H1 (cell line): ENCODE results near the gene ADAMTS3. TPM values are rescaled to one million over a fixed set of nuclear protein-coding genes. Genes with fewer than 3 reads are reported as not detected.

ENCODE experiments used
- CTCF ChIA-PET: fragments of 300-600 bp; sonication (Branson Sonifier 250); formaldehyde crosslinking; loops from one replicate; lab custom pipeline; 2021; ENCODE audit not compliant: partially characterized antibody; lab: Charles Lee
- POLR2A ChIA-PET: fragments of 300-600 bp; sonication (Branson Sonifier 250); formaldehyde crosslinking; loops from one replicate; lab custom pipeline; 2021; ENCODE audit warnings: inconsistent platforms; ENCODE audit not compliant: partially characterized antibody; lab: Charles Lee
- DNase-seq, 2 experiments: peaks; one replicate each; pipeline versions ENCODE4 v3.0.0 to v3.0.0-alpha.2; 2010 to 2022; ENCODE audit warnings: low spot score in 2 of 2, low read depth in 1 of 2, mixed read lengths in 1 of 2
- FAIRE-seq: peaks from 2 replicates; lab custom pipeline; 2011; peaks lifted over from hg19 to GRCh38; lab: Jason Lieb, UNC
- H2AFZ ChIP-seq: 2 replicates; pipeline ENCODE4 v1.8.1; 2012; ENCODE audit warnings: low read length, inconsistent platforms
- H2AK5ac ChIP-seq: 2 replicates; pipeline ENCODE4 v1.6.1; 2013; ENCODE audit warnings: low read depth, low read length
- H2BK120ac ChIP-seq: replicated peaks from 2 replicates; pipeline ENCODE3; 2013; ENCODE audit warnings: low read depth, low read length, inconsistent platforms
- H2BK12ac ChIP-seq: 2 replicates; pipeline ENCODE4 v1.6.1; 2013; ENCODE audit warnings: low read depth, low read length
- H2BK15ac ChIP-seq: 2 replicates; pipeline ENCODE4 v1.6.1; 2013; ENCODE audit warnings: low read length
- H2BK20ac ChIP-seq: 2 replicates; pipeline ENCODE4 v1.6.1; 2013; ENCODE audit warnings: low read length
- H2BK5ac ChIP-seq: 2 replicates; pipeline ENCODE4 v1.6.1; 2013; ENCODE audit warnings: low read depth, low read length
- H3K14ac ChIP-seq: 2 replicates; pipeline ENCODE4 v1.6.1; 2013; ENCODE audit warnings: inconsistent platforms; ENCODE audit not compliant: insufficient read length
- H3K18ac ChIP-seq: 2 replicates; pipeline ENCODE4 v1.6.1; 2013; ENCODE audit warnings: low read length; ENCODE audit errors: extremely low read depth
- H3K23ac ChIP-seq: 2 replicates; pipeline ENCODE4 v1.6.1; 2013; ENCODE audit warnings: inconsistent platforms; ENCODE audit not compliant: insufficient read length
- H3K23me2 ChIP-seq: 2 replicates; pipeline ENCODE4 v1.6.1; 2013; ENCODE audit warnings: low read depth, low read length
- H3K27ac ChIP-seq: 2 replicates; pipeline ENCODE4 v1.6.1; 2011; ENCODE audit warnings: low read depth, low read length, inconsistent platforms
- H3K27me3 ChIP-seq, 4 experiments: replicated peaks in 1 of 4; 1 replicate in 1 of 4; 2 replicates in 3 of 4; pipeline versions ENCODE4 v1.6.1 to v1.8.1; 2011 to 2013; ENCODE audit warnings: low read length in 3 of 4, mild to moderate bottlenecking in 3 of 4, inconsistent platforms in 2 of 4, mixed read lengths in 2 of 4, moderate library complexity in 1 of 4; ENCODE audit not compliant: control insufficient read depth in 3 of 4, insufficient read depth in 3 of 4; ENCODE audit errors: extremely low read depth in 1 of 4
- H3K36me3 ChIP-seq, 4 experiments: 2 replicates each; pipeline versions ENCODE4 v1.6.1 to v1.8.1; 2011 to 2013; ENCODE audit warnings: mild to moderate bottlenecking in 4 of 4, low read length in 3 of 4, moderate library complexity in 2 of 4, control low read depth in 1 of 4, inconsistent platforms in 1 of 4; ENCODE audit not compliant: insufficient read depth in 4 of 4, control insufficient read depth in 2 of 4
- H3K4ac ChIP-seq: replicated peaks from 2 replicates; pipeline ENCODE3; 2013; ENCODE audit warnings: low read length, low read depth, mixed read lengths, inconsistent platforms; ENCODE audit not compliant: insufficient read length
- H3K4me1 ChIP-seq, 4 experiments: replicated peaks in 1 of 4; 1 replicate in 1 of 4; 2 replicates in 3 of 4; pipeline versions ENCODE4 v1.6.1 to v1.8.1; 2011 to 2013; ENCODE audit warnings: low read length in 3 of 4, inconsistent platforms in 2 of 4, mixed read lengths in 1 of 4; ENCODE audit not compliant: insufficient read depth in 4 of 4, control insufficient read depth in 3 of 4
- H3K4me2 ChIP-seq, 2 experiments: 2 replicates each; pipeline versions ENCODE4 v1.6.1 to v1.8.1; 2011 to 2013; ENCODE audit warnings: low read depth in 2 of 2, low read length in 2 of 2, control low read depth in 1 of 2, inconsistent platforms in 1 of 2, mild to moderate bottlenecking in 1 of 2; ENCODE audit not compliant: insufficient read depth in 1 of 2
- H3K4me3 ChIP-seq, 4 experiments: fragments of 200-600, 300-600 bp in 1 of 4; sonication (generic), shearing (Covaris generic), sonication (Bioruptor Twin) in 1 of 4; 2 replicates each; pipeline versions ENCODE4 v1.5.1 to v1.8.1; 2011 to 2016; ENCODE audit warnings: low read length in 4 of 4, low read depth in 3 of 4, control low read depth in 2 of 4, inconsistent platforms in 2 of 4, mild to moderate bottlenecking in 2 of 4, mixed read lengths in 1 of 4, moderate library complexity in 1 of 4; ENCODE audit not compliant: insufficient read depth in 2 of 4; ENCODE audit errors: extremely low read depth in 1 of 4
- H3K56ac ChIP-seq: replicated peaks from 2 replicates; pipeline ENCODE3; 2013; ENCODE audit warnings: low read depth, mild to moderate bottlenecking, mixed read lengths, low read length, inconsistent platforms; ENCODE audit not compliant: insufficient read length
- H3K79me1 ChIP-seq: 2 replicates; pipeline ENCODE4 v1.6.1; 2013; ENCODE audit warnings: low read depth, low read length, control low read depth
- H3K79me2 ChIP-seq, 2 experiments: 2 replicates each; pipeline versions ENCODE4 v1.6.1 to v1.8.1; 2012 to 2013; ENCODE audit warnings: low read length in 2 of 2, mild to moderate bottlenecking in 2 of 2, inconsistent platforms in 1 of 2; ENCODE audit not compliant: insufficient read depth in 2 of 2, control insufficient read depth in 1 of 2
- H3K9ac ChIP-seq, 4 experiments: replicated peaks in 1 of 4; 1 replicate in 1 of 4; 2 replicates in 3 of 4; pipeline versions ENCODE4 v1.6.1 to v1.8.1; 2011 to 2013; ENCODE audit warnings: low read depth in 3 of 4, low read length in 3 of 4, control low read depth in 2 of 4, mild to moderate bottlenecking in 2 of 4, moderate library complexity in 2 of 4, inconsistent platforms in 1 of 4; ENCODE audit errors: extremely low read depth in 1 of 4
- H3K9me3 ChIP-seq, 2 experiments: 2 replicates each; pipeline versions ENCODE4 v1.6.1 to v1.8.1; 2012 to 2013; ENCODE audit warnings: mild to moderate bottlenecking in 2 of 2, moderate library complexity in 2 of 2, control low read depth in 1 of 2, inconsistent platforms in 1 of 2, low read depth in 1 of 2, low read length in 1 of 2, mixed read lengths in 1 of 2; ENCODE audit not compliant: insufficient read depth in 2 of 2
- H4K20me1 ChIP-seq, 2 experiments: replicated peaks in 1 of 2; 2 replicates each; pipeline versions ENCODE3 to v1.8.1; 2011 to 2013; ENCODE audit warnings: inconsistent platforms in 2 of 2, low read length in 2 of 2, mild to moderate bottlenecking in 1 of 2; ENCODE audit not compliant: insufficient read depth in 2 of 2, control insufficient read depth in 1 of 2
- H4K5ac ChIP-seq: 2 replicates; pipeline ENCODE4 v1.6.1; 2013; ENCODE audit warnings: low read length, low read depth, mixed read lengths, inconsistent platforms; ENCODE audit not compliant: insufficient read length
- H4K8ac ChIP-seq: 2 replicates; pipeline ENCODE4 v1.8.0; 2013; ENCODE audit warnings: mild to moderate bottlenecking, moderate library complexity, low read length, inconsistent platforms; ENCODE audit not compliant: insufficient read depth; ENCODE audit errors: extremely low read depth
- H4K91ac ChIP-seq: replicated peaks from 2 replicates; pipeline ENCODE3; 2013; ENCODE audit warnings: low read length, mixed read lengths, inconsistent platforms; ENCODE audit not compliant: insufficient read length
- WGBS, 2 experiments: shearing (Covaris generic) in 1 of 2; methylation state at CpG; one replicate each; pipeline versions ENCODE4 v1.1.6 to v1.1.7; 2013 to 2015; ENCODE audit warnings: low lambda C conversion rate in 2 of 2, mixed read lengths in 2 of 2, inconsistent platforms in 1 of 2, low coverage in 1 of 2, missing lambda C conversion rate in 1 of 2; ENCODE audit not compliant: insufficient replicate concordance in 2 of 2, insufficient coverage in 1 of 2, insufficient read length in 1 of 2; ENCODE audit errors: extremely low coverage in 1 of 2, missing lambda C conversion rate in 1 of 2; 5-methylcytosine and 5-hydroxymethylcytosine counted together
- polyA plus RNA-seq, 7 experiments: library from polyadenylated mRNA; depleted of rRNA in 3 of 7; stranded (reverse) in 5 of 7; unstranded in 2 of 7; fragments of >200 nt in 5 of 7; fragments of 200-250 nt in 2 of 7; gene quantifications; 1 replicate in 5 of 7; 2 replicates in 1 of 7; 4 replicates in 1 of 7; pipeline versions ENCODE4 v1.2.1 to v1.2.3, GENCODE V29; 2011 to 2013; ENCODE audit warnings: missing spikeins in 2 of 7, mixed read lengths in 2 of 7
- total RNA-seq: library from RNA; stranded (reverse); fragmentation: NEBNext Ultra II Directional; extraction: Animal tissue kit (Norgen Biotek cat#: 25700); gene quantifications from 2 replicates; pipeline ENCODE4 v1.2.1, GENCODE V29; 2021

The ADAMTS3 gene
- total and polyA plus RNA-seq, 2 of the 8 experiments (the other 6 are each of a cell fraction or from before 2014, with no cell fraction given) = 1.3 to 3.4 TPM

DNA sequence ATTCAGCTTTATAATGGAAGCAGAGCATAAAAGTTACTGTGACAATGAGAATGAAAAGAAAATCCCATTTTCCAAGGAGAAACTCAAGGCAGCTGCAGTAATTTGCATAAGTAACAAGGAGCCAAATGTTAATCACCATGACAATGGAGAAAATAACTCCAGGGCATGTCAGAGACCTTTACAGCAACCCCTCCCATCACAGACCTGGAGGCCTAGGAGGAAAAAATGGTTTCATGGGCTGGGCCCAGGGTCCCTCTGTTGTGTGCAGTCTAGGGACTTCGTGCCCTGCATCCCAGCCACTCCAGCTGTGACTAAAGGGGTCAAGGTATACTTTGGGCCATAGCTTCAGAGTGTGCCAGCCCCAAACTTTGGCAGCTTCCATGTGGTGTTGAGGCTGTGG lies 313.8 kb downstream of the ADAMTS3 start:
- Histone ChIP-seq H3K14ac (no peak overlapping the region), H3K27me3 (no peaks in the 10 kb centered on the region), H4K20me1 (no peaks in the 10 kb centered on the region), H2BK120ac (no peak overlapping the region), H3K4me1 (no peaks in the 10 kb centered on the region), H2BK12ac (no peak overlapping the region), H2BK15ac (no peak overlapping the region), H3K4me2 (no peak overlapping the region), H3K4ac (no peak overlapping the region), H3K23ac (no peak overlapping the region), H3K9ac (no peak overlapping the region), H2AFZ (no peak overlapping the region), H2BK20ac (no peak overlapping the region), H3K4me3 (no peak overlapping the region), H3K56ac (no peak overlapping the region), H3K79me1 (no peaks in the 10 kb centered on the region), H3K27ac (no peak overlapping the region), H3K36me3 (no peaks in the 10 kb centered on the region; a peak in 1 of 8 replicates), H3K9me3 (peaks cover 18 to 29% of the 10 kb centered on the region in 2 experiments), H3K23me2 (no peaks in the 10 kb centered on the region), H4K8ac (no peak overlapping the region), H4K91ac (no peak overlapping the region), H2BK5ac (no peak overlapping the region), H3K18ac (no peak overlapping the region), H3K79me2 (no peaks in the 10 kb centered on the region), H4K5ac (no peak overlapping the region), H2AK5ac (no peak overlapping the region)
- ChIA-PET POLR2A (no interaction called here), CTCF (no interaction called here)
- 85% methylated on average over 1 of the region's 1 CpG; no CpG with 5 or more reads in 1 of the 2 experiments for WGBS, 2 experiments
- FAIRE-seq = no peak
- no peak for DNase-seq
